H4 (cell line): Measurements from ENCODE around the gene MUTYH. TPM values are rescaled to one million over a fixed set of nuclear protein-coding genes. Genes with fewer than 3 reads are reported as not detected.

Experiments used
- DNase-seq: peaks from one replicate; pipeline ENCODE4 v3.0.0-alpha.2; 2015; ENCODE audit warnings: low spot score
- total RNA-seq: library from RNA; depleted of rRNA; stranded (reverse); fragments of >200 nt; shearing (Covaris generic); gene quantifications from 2 replicates; pipeline ENCODE4 v1.2.3, GENCODE V29; 2014

Gene MUTYH
- total RNA-seq, 1 experiment from 2014 or later, result 11.3 TPM

DNA sequence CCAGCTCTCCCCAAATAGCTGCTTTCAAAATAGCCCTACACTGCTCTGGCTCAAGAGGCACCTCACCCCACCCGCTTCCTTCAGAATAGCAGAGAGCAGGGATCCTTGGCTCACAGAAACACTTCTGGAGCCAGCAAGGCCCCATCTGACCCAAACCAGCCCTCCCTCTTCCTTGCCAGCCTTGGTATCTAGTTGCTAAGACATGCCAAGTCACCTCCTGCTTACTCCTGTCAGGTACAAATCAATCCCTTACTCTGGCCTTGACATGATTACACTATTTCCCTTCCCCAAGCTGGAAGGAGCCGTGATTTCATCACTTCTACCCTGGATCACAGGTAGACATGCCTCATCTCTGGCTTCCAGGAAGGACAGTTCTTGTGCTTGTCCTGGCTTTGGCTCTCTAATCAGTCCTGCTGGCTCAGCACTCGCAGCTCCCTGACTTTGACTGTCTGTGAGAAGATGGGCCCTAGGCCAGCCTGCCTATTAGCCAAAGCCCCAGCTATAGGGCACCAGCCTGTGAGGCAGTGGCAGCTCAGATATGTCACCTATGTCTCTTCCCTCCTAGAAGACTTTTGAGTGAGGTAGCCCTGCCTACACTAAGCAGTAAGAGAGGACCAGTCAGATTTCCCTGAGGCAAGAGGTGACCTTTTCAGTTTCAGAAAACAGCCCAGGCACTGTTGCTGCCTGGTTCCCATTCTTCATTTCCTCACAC is 8.9 kb upstream of the MUTYH start:
- no peak for DNase-seq

GRCh38 chr1:45348609-45348965 is 8.3 kb upstream of the MUTYH start:
- DNase-seq, result no peak

- DNase-seq, result no peak
These were observed 7.8 kb upstream of the MUTYH start for GRCh38 chr1:45348020-45348419.

- no peak for DNase-seq
These were observed 6.2 kb upstream of the MUTYH start for GRCh38 chr1:45346473-45346872.

DNA sequence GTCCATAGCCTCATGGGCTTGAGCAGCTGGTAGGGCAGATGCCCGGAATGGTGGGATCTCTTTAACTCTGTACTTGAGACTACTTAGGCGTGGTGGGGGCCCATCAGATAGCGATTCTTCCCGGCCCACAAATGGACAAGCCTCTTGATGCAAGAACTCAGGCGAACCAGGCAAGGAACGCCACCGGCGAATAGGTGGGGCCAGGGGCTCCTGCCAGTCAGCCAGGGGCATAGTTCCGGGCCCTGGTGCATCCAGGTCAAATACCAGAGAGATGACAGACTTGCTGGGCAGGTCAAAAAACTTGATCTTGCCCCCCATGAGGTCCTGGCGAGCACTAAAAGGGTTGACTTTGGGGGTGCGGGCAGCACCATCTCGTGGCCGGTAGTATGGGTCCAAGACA is 4.8 kb upstream of the MUTYH start:
- no peak for DNase-seq

- no peak for DNase-seq
These were observed 4.3 kb upstream of the MUTYH start for GRCh38 chr1:45344499-45344898.

DNA sequence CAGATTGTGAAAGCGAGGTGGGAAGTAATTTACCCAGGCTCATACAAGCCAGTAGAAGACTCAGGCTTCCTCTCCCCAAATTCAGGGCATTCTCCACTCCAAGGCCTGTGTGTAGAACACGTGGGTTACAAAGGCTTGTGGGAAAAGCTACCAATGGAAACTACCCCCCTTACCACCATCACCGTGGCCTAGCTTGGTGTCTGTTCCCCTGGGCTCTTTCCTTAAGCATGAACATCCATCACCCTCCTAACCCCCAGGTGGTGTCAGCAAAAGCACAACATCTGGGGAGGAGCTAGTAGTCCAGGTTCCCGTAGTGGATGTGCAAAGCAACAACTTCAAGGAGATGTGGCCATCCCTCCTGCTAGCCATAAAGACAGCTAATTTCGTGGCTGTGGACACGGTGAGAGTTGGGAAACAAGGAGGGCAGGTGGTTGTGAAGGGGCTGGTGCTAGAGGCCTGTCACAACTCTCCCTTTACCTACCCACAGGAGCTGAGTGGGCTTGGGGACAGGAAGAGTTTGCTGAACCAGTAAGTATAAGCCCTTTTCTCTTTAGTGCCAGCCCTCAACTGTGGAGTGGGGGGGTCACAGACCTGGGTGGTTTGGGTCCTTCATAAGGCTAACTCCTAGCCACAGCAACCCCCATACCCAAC is 701 bp upstream of the MUTYH start:
- no peak for DNase-seq

DNA sequence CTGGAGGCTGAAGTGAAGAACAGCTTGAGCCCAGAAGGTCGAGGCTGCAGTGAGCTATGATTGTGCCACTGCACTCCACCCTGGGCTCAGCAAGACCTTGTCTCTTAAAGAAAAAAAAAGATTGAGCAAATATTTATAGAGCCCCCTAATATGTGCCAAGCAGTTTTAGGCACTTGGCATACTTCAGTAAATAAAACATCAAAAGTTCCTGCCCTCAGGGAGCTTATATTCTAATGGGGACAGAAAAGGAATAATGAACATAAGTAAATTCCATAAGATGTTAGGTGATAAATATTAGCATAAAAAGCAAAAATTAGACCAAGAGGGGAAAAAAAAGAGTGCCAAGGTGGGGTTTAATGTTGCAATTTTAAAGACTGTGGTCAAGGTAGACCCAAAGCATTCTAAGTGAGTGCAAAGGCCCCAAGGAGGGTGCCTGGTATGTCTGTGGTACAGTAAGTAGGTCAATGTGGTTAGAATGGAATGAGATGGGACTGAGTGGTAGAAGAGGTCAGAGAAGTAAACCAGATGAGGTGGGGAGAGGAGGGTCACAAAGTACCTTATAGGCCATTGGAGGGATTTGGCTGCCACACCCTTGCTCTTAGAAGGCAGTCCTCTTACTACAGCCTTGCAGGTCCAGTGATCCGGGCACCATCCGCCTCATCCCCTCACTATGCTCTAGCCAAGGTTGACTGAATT is 2.5 kb downstream of the MUTYH start:
- no peak for DNase-seq

- DNase-seq, result no peak
These were observed 4.3 kb downstream of the MUTYH start for GRCh38 chr1:45335855-45336324.

DNA sequence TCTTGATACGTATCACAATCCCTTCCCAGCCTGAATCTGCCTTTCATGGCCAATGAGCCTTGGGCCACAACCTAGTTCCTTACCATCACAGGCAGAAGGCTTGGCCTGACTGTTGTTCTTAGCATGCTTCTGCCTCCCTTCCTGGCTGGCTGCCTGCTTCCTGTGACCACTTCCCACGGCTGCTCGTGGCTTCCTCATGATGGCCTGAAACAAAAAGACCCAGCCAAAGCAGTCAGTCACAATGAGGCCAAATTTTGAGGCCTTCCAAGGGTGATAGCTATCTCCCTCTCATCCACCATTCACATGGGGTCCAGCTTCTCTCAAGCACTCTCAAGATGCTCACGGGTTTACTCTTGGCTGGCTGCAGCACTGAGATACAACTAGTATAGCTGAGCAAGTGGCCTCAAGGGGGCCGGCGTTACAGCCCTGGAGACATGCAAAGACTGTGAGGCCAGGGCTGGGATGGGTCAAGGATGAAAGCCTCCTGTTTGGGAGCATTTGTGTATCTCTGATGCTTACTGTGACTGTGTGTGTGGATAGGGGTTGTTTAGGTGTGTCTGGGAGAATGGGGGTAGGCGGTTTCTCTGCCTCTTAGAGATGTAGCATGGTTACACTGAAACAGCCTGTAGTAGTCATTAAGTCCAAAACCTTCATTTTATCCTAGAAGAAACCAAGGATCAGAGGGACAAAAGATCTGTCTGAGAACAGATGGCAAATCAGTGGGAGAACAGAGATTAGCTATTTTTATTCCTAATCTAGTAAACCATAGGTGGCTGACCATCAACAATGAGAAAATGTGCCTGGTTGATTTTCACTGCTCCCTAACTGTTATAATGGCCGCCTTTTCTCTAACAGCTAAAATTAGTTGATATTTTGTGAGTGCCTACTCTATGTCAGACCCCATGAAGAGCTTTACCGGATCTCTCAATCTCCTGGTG is 5.7 kb downstream of the MUTYH start:
- DNase-seq, result no peak

DNA sequence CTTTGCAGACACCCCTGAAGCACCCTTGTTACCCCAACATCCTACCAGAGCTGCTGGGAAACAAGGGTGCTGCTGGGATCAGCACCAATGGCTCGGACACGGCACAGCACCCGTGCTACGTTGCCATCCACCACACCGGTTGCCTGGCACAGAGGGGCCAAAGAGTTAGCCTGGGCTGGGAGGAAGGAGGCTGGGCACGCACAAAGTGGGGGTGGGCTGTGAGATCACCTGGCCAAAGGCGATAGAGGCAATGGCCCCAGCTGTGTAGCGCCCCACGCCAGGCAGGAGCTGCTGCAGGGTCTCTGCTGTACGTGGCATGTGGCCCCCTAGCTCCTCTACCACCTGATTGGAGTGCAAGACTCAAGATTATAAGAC is 7.9 kb downstream of the MUTYH start:
- DNase-seq, result no peak

- DNase-seq, result no peak
These were observed 8.5 kb downstream of the MUTYH start for GRCh38 chr1:45331436-45332345.

GRCh38 chr1:45329445-45329844 is 10.8 kb downstream of the MUTYH start:
- DNase-seq, result no peak

GRCh38 chr1:45328680-45329079 is 11.6 kb downstream of the MUTYH start:
- no peak for DNase-seq

- no peak for DNase-seq
These were observed 12.4 kb downstream of the MUTYH start for GRCh38 chr1:45327644-45328515.

DNA sequence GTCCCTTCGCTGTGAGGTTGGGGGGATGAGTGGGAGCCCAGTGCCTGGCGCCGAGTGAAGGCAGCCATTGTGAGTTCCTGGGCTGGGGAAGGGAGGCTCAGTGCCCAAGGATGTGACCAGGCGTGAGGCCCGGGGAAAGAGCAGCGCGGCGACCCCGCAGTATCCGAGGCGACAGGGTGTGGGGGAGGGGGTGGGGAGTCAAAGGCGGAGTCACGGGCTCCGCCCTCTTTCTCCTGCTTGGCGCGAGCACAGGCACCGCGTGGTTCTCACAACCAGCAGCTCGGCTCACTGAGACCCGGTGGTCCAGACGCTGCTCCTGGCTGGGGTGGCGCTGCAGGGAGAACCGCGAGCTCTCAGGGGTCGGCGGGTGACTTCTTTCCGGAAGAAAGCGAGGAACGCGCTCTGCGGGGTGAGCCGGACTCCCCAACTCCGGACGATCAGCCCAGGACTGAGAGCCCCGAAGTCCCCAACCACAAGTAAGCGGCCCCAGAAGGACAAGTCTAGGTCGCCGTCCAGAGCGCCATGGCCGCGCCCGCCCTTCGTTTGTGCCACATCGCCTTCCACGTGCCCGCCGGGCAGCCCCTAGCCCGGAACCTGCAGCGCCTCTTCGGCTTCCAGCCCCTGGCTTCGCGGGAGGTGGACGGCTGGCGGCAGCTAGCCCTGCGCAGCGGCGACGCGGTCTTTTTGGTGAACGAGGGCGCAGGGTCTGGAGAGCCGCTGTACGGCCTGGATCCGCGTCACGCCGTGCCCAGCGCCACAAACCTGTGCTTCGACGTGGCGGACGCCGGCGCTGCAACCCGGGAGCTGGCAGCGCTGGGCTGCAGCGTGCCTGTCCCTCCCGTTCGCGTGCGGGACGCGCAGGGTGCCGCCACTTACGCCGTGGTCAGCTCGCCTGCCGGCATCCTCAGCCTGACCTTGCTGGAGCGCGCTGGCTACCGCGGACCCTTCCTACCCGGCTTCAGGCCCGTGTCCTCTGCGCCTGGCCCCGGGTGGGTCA is 13.3 kb downstream of the MUTYH start, which contains the start of gene HPDL:
TSS of gene HPDL (plus strand) at position 269 of the 997 bp plus-strand sequence. CDS start at position 523, 254 bp downstream.
- DNase-seq, result no peak

DNA sequence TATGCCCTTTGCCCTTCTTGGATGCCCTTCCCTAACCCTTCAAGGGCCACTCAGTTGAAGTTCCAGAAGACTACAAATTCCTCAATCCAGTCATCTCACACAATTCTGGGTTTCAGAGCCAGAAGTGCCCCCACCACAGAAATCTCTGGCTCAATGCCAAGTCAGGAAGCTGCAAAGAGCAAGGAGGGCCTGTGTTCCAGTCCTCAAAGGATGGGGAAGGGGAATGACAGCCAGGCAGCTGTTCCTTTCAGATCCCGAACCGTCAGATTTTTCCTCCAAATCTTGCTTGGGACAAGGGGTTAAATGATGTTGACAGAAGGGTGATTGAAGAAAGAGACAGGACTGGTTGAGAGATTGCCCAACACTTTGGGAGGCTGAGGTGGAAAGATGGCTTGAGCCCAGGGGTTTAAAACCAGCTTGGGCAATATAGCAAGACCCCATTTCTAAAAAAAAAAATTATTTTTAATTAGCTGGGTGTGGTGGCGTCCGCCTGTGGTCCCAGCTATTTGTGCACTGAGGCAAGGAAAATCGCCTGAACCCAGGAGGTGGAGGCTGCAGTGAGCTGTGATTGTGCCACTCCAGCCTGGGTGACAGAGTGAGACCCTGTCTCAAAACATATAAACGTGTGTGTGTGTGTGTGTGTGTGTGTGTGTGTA is 14.3 kb downstream of the MUTYH start:
- no peak for DNase-seq

- no peak for DNase-seq
These were observed 17.7 kb downstream of the MUTYH start for GRCh38 chr1:45322486-45323040.
